Spleen (tissue), 11 donors: ENCODE data around the gene KCNA1. TPM values are rescaled to one million over a fixed set of nuclear protein-coding genes. Genes with fewer than 3 reads are reported as not detected.

ENCODE experiments used
- DNase-seq: peaks from one replicate; pipeline ENCODE4 v3.0.0-alpha.2; 2020
- H3K27ac ChIP-seq, 8 donors: fragments of 200-600 bp; sonication (generic) in 7 of 8; 1 replicate in 4 of 8; 2 replicates in 4 of 8; pipeline versions ENCODE4 v1.5.0 to v1.8.0; 2016 to 2021; ENCODE audit warnings: inconsistent platforms in 4 of 8, mild to moderate bottlenecking in 4 of 8, moderate library complexity in 1 of 8
- H3K27me3 ChIP-seq, 7 donors: fragments of 200-600 bp; sonication (generic) in 6 of 7; replicated peaks in 1 of 7; 1 replicate in 4 of 7; 2 replicates in 3 of 7; pipeline versions ENCODE4 v1.5.0 to v1.8.0; 2016 to 2021; ENCODE audit warnings: inconsistent platforms in 3 of 7, mild to moderate bottlenecking in 1 of 7
- H3K36me3 ChIP-seq, 6 donors: fragments of 200-600 bp; sonication (generic) in 5 of 6; 1 replicate in 4 of 6; 2 replicates in 2 of 6; pipeline versions ENCODE4 v1.5.0 to v1.8.0; 2016 to 2021; ENCODE audit warnings: inconsistent platforms in 2 of 6
- H3K4me1 ChIP-seq, 6 donors: fragments of 200-600 bp; sonication (generic) in 5 of 6; 1 replicate in 3 of 6; 2 replicates in 3 of 6; pipeline versions ENCODE4 v1.5.0 to v1.8.0; 2016 to 2021; ENCODE audit warnings: inconsistent platforms in 3 of 6
- H3K4me3 ChIP-seq, 8 donors: fragments of 200-600 bp; sonication (generic) in 7 of 8; 1 replicate in 4 of 8; 2 replicates in 4 of 8; pipeline versions ENCODE4 v1.5.0 to v1.8.0; 2016 to 2021; ENCODE audit warnings: inconsistent platforms in 4 of 8, mild to moderate bottlenecking in 4 of 8, moderate library complexity in 2 of 8
- H3K9me3 ChIP-seq, 8 donors: fragments of 200-600 bp; sonication (generic) in 7 of 8; 1 replicate in 4 of 8; 2 replicates in 4 of 8; pipeline versions ENCODE4 v1.5.0 to v1.8.0; 2016 to 2021; ENCODE audit warnings: inconsistent platforms in 4 of 8
- POLR2A ChIP-seq, 3 donors: fragments of 450-650 bp; IDR thresholded peaks; one replicate each; pipeline ENCODE4 v1.5.1; 2017; ENCODE audit warnings: antibody characterized with exemption in 3 of 3, mild to moderate bottlenecking in 1 of 3
- POLR2AphosphoS5 ChIP-seq, 3 donors: sonication (generic); formaldehyde crosslinking; IDR thresholded peaks; one replicate each; pipeline ENCODE4 v1.5.1; 2017; ENCODE audit warnings: antibody characterized with exemption in 3 of 3
- WGBS, 5 donors: extraction: QIAGEN DNeasy Blood & Tissue Kit in 3 of 5; methylation state at CpG; one replicate each; pipeline versions ENCODE4 v1.1.5 to v1.1.7; 2013 to 2018; 5-methylcytosine and 5-hydroxymethylcytosine counted together
- intact Hi-C: fragments of 100-400 bp; cut with DNase I; formaldehyde crosslinking; loops from one replicate; pipeline ENCODE4 v1.15.0; 2023; ENCODE audit warnings: low total_unique reads
- polyA plus RNA-seq, 3 donors: library from polyadenylated mRNA; stranded (reverse); fragments of 200-250 nt; gene quantifications; one replicate each; pipeline ENCODE4 v1.2.1, GENCODE V29; 2013
- total RNA-seq, 7 donors: library from RNA; depleted of rRNA in 3 of 7; stranded (reverse); fragments of >200 nt in 3 of 7; fragmentation: NEBNext Ultra II Directional in 4 of 7; extraction: Animal tissue kit (Norgen Biotek cat#: 25700) in 4 of 7; gene quantifications; one replicate each; pipeline versions ENCODE4 v1.1.0 to v1.2.1, GENCODE V29; 2016 to 2021
- TF ChIP-seq, protein P1 (sequence below), 11 experiments: fragments of 200-600 bp in 7 of 11; fragments of 450-650 bp in 4 of 11; sonication (generic) in 4 of 11; IDR thresholded peaks in 8 of 11; conservative IDR thresholded peaks in 3 of 11; 1 replicate in 7 of 11; 2 replicates in 4 of 11; pipeline versions ENCODE4 v1.4.0 to v1.8.0; 2016 to 2021; ENCODE audit warnings: antibody characterized with exemption in 11 of 11, inconsistent platforms in 4 of 11, mild to moderate bottlenecking in 1 of 11
- donor health status: healthy with polysubstance abuse.
- donor health status: DM: no; HTN: no; CAD: no; lungs with moderate emphysema.
- donor health status: DM: no; HTN: no; CAD: no.
- donor health status: Bipolar disorder and iron deficiency.
- donor health status: healthy.
- donor health status: DM: no; HTN: no; CAD: no.
- donor health status: DM: yes; HTN: yes; CAD: no.

The KCNA1 gene
- total and polyA plus RNA-seq, 10 donors = 0.13 to 0.32 (median 0.21) TPM; not detected in 4

DNA sequence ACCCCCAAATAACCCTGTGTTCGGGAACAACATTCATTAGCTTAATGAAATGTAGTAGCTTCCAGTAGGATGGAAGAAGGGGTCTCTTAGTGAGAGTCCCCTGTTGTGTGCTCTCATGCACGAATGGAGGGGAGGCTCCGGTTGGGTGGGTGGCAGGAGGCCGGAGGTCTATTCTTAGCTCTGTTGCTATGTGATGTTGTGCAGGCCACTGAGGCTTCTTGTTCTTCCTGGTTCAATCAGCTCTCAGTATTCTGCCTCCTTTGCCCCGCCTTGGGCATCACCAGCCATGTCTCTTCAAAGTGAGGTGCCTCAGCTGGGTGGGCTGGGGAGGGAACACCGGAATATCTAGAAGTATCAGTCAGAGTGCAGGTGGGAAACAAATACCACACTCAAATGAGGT lies 50.8 kb downstream of the KCNA1 start:
- 67 to 90% (median 81%) methylated on average over 6 of the region's 6 CpGs for WGBS, 5 donors
- Histone ChIP-seq H3K27ac (no peak overlapping the region), H3K27me3 (peaks cover 0 to 96% (median 13%) of the 10 kb centered on the region in 7 donors), H3K4me1 (no peaks in the 10 kb centered on the region), H3K9me3 (no peaks in the 10 kb centered on the region), H3K4me3 (no peak overlapping the region), H3K36me3 (no peaks in the 10 kb centered on the region)
- no peak for TF ChIP-seq POLR2A (IDR thresholded peaks at IDR 0.05)
- TF ChIP-seq POLR2AphosphoS5 (IDR thresholded peaks at IDR 0.05) = no peak
- TF ChIP-seq, protein P1, sequence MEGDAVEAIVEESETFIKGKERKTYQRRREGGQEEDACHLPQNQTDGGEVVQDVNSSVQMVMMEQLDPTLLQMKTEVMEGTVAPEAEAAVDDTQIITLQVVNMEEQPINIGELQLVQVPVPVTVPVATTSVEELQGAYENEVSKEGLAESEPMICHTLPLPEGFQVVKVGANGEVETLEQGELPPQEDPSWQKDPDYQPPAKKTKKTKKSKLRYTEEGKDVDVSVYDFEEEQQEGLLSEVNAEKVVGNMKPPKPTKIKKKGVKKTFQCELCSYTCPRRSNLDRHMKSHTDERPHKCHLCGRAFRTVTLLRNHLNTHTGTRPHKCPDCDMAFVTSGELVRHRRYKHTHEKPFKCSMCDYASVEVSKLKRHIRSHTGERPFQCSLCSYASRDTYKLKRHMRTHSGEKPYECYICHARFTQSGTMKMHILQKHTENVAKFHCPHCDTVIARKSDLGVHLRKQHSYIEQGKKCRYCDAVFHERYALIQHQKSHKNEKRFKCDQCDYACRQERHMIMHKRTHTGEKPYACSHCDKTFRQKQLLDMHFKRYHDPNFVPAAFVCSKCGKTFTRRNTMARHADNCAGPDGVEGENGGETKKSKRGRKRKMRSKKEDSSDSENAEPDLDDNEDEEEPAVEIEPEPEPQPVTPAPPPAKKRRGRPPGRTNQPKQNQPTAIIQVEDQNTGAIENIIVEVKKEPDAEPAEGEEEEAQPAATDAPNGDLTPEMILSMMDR (IDR thresholded peaks at IDR 0.05 in 8 of 11, conservative IDR thresholded peaks at IDR 0.05 in 3 of 11) = no peak
- DNase-seq = no peak
- intact Hi-C loops = no loop called here

DNA sequence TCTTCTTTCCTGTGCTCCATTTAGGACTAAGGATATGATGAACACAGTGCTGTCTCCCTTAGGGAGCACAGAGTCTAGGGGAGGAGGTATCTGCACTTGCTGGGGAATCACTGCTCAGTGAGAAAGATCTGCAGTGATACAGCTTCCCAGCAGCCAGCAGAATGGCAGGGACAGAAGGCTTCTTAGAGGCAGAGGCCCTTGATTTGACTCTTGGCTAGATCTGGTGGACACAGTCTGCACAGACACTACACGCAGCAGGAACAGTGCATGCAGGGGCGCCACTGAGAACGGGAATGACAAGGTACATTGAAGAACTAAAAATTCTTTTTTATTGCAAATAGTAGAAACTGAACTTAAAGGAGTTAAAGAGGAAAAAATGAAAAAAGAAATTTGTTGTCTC lies 51.6 kb downstream of the KCNA1 start:
- H3K4me1 ChIP-seq = no peaks in the 10 kb centered on the region
- no peaks in the 10 kb centered on the region for H3K9me3 ChIP-seq
- TF ChIP-seq, protein P1 (IDR thresholded peaks at IDR 0.05 in 8 of 11, conservative IDR thresholded peaks at IDR 0.05 in 3 of 11) = no peak
- TF ChIP-seq POLR2AphosphoS5 (IDR thresholded peaks at IDR 0.05) = no peak
- TF ChIP-seq POLR2A (IDR thresholded peaks at IDR 0.05) = no peak
- intact Hi-C loops = no loop called here
- no peak overlapping the region for H3K27ac ChIP-seq
- H3K36me3 ChIP-seq = no peaks in the 10 kb centered on the region
- no peak for DNase-seq
- no peak overlapping the region for H3K4me3 ChIP-seq
- WGBS, 5 donors = 74 to 90% (median 80%) methylated on average over 3 of the region's 3 CpGs
- H3K27me3 ChIP-seq = peaks cover 0 to 89% (median 8%) of the 10 kb centered on the region in 7 donors

DNA sequence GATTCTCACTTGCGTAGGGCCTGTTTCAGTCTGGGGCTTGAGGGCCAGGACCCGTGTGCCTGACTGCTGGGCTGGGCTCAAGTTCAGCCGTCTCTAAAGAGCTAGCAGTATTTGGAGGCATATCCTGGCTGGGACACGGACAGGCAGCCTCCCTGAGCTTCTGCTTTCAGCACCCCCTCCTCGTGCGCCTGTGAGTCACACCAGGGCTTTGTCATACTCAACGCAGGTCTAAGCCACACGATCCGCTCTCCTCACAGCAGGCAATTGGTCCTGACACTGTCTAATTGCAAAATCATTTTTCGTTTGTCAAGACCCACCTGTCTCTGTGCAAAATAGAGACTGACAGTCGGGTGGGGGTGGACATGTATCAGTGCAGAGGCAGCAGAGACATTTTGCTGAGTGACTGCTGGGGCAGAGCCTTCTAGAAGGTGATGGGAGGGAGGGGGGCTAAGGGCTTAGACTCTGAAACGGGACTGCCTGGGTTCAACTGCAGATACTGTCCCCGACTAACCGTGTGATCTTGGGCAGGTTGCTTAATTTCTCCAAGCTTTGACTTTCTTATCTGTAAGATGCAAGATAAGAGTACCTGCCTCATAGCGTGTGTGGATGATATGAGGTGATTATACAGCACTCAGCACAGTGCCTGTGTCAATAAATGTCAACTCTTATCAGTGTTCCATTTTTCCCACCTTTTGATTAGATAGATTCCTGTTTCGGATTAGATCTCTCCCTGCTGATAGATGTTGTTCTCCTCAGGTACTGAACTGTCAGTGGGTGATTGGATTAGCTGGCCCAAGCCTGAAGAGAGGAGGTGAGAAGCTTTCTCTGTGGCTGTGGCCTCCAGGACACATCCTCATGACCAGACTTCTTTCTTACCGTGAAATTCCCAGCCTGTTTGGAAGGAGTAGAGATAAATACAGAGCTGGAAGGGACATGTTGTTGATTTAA lies 53.1 kb downstream of the KCNA1 start:
- Histone ChIP-seq H3K9me3 (no peaks in the 10 kb centered on the region), H3K4me1 (no peaks in the 10 kb centered on the region), H3K36me3 (no peaks in the 10 kb centered on the region), H3K27ac (no peak overlapping the region), H3K4me3 (no peak overlapping the region), H3K27me3 (peaks cover 0 to 85% (median 8%) of the 10 kb centered on the region in 7 donors)
- intact Hi-C loops = no loop called here
- WGBS, 5 donors = 64 to 72% (median 66%) methylated on average over 17 of the region's 17 CpGs
- TF ChIP-seq POLR2AphosphoS5 (IDR thresholded peaks at IDR 0.05) (no peak), POLR2A (IDR thresholded peaks at IDR 0.05) (no peak)
- TF ChIP-seq, protein P1 (IDR thresholded peaks at IDR 0.05 in 8 of 11, conservative IDR thresholded peaks at IDR 0.05 in 3 of 11) = no peak
- DNase-seq = no peak

Other genes with a start within 250 kb of the KCNA1 start
- 1 to 10 TPM in 6 of 7 donors, under 1 TPM in 1; 0.60 to 3.7 (median 1.6) TPM for gene GALNT8, start 189.5 kb upstream of the KCNA1 start, total RNA-seq
- gene GALNT8, start 189.5 kb upstream of the KCNA1 start, polyA plus RNA-seq = 1 to 10 TPM in 1 of 3 donors, under 1 TPM in 2; 0.59 to 1.1 (median 0.93) TPM
- gene KCNA5, start 134.0 kb downstream of the KCNA1 start, total RNA-seq = under 1 TPM; 0.23 to 0.83 (median 0.47) TPM
- gene KCNA5, start 134.0 kb downstream of the KCNA1 start, polyA plus RNA-seq = 1 to 10 TPM in 1 of 3 donors, under 1 TPM in 2; 0.58 to 1.1 (median 0.72) TPM